Hepatocyte (in vitro differentiated cells): ENCODE results near the gene OSBPL2. TPM values are rescaled to one million over a fixed set of nuclear protein-coding genes. Genes with fewer than 3 reads are reported as not detected.

Source experiments
- DNase-seq: peaks from one replicate; pipeline ENCODE4 v3.0.0-alpha.2; 2016; ENCODE audit warnings: low spot score
- H2AFZ ChIP-seq: fragments of 200-600 bp; sonication (generic); 2 replicates; pipeline ENCODE4 v1.6.0; 2016; ENCODE audit warnings: antibody characterized with exemption, mild to moderate bottlenecking
- H3K27ac ChIP-seq: fragments of 200-600 bp; sonication (generic); 2 replicates; pipeline ENCODE4 v1.5.1; 2016; ENCODE audit warnings: mild to moderate bottlenecking
- H3K27me3 ChIP-seq: fragments of 200-600 bp; sonication (generic); 2 replicates; pipeline ENCODE4 v1.6.1; 2016
- H3K36me3 ChIP-seq: fragments of 200-600 bp; sonication (generic); replicated peaks from 2 replicates; pipeline ENCODE4 v1.5.1; 2016; ENCODE audit warnings: low read depth; ENCODE audit not compliant: insufficient read depth
- H3K4me1 ChIP-seq: fragments of 200-600 bp; sonication (generic); 2 replicates; pipeline ENCODE4 v1.5.1; 2016; ENCODE audit warnings: mild to moderate bottlenecking, moderate library complexity; ENCODE audit not compliant: insufficient read depth
- H3K4me2 ChIP-seq: fragments of 200-600 bp; sonication (generic); 2 replicates; pipeline ENCODE4 v1.6.0; 2016
- H3K4me3 ChIP-seq: fragments of 200-600 bp; sonication (generic); 2 replicates; pipeline ENCODE4 v1.5.1; 2016; ENCODE audit warnings: mild to moderate bottlenecking
- H3K79me2 ChIP-seq: fragments of 200-600 bp; sonication (generic); 2 replicates; pipeline ENCODE4 v1.6.0; 2017; ENCODE audit warnings: mild to moderate bottlenecking
- H3K9me2 ChIP-seq: fragments of 200-600 bp; sonication (generic); replicated peaks from 2 replicates; pipeline ENCODE4 v1.6.0; 2017; ENCODE audit warnings: mild to moderate bottlenecking; ENCODE audit not compliant: insufficient read depth
- H3K9me3 ChIP-seq: fragments of 200-600 bp; sonication (generic); 2 replicates; pipeline ENCODE4 v1.5.1; 2016; ENCODE audit warnings: low read depth, mild to moderate bottlenecking
- H4K20me1 ChIP-seq: fragments of 200-600 bp; sonication (generic); 2 replicates; pipeline ENCODE4 v1.6.0; 2016; ENCODE audit warnings: mild to moderate bottlenecking; ENCODE audit not compliant: insufficient read depth, poor library complexity, severe bottlenecking
- EZH2 ChIP-seq: fragments of 200-600 bp; sonication (generic); IDR thresholded peaks from 2 replicates; pipeline ENCODE4 v1.6.1; 2016; ENCODE audit warnings: antibody characterized with exemption, mild to moderate bottlenecking, borderline replicate concordance
- EZH2phosphoT487 ChIP-seq: fragments of 200-600 bp; sonication (generic); IDR thresholded peaks from one replicate; pipeline ENCODE4 v1.6.1; 2018; ENCODE audit warnings: antibody characterized with exemption, mild to moderate bottlenecking, low read depth, moderate library complexity; ENCODE audit not compliant: unreplicated experiment, severe bottlenecking
- WGBS: methylation state at CpG from one replicate; pipeline ENCODE4 v1.1.6; 2016; ENCODE audit warnings: low lambda C conversion rate; ENCODE audit errors: missing lambda C conversion rate; 5-methylcytosine and 5-hydroxymethylcytosine counted together
- polyA plus RNA-seq: library from polyadenylated mRNA; unstranded; fragments of >200 nt; fragmentation: Nextera tagmentation; extraction: Ambion mirVana; gene quantifications from 2 replicates; pipeline ENCODE4 v1.2.1, GENCODE V29; 2016
- total RNA-seq: library from RNA; depleted of rRNA; stranded (reverse); fragments of >200 nt; gene quantifications from 2 replicates; pipeline ENCODE4 v1.2.3, GENCODE V29; 2014
- TF ChIP-seq, protein P1 (sequence below): fragments of 200-600 bp; sonication (generic); IDR thresholded peaks from 2 replicates; pipeline ENCODE4 v1.5.1; 2016; ENCODE audit warnings: antibody characterized with exemption, mild to moderate bottlenecking; ENCODE audit not compliant: poor library complexity

OSBPL2 gene
- total and polyA plus RNA-seq, 2 experiments from 2014 or later = 40.5 to 45.9 TPM

DNA sequence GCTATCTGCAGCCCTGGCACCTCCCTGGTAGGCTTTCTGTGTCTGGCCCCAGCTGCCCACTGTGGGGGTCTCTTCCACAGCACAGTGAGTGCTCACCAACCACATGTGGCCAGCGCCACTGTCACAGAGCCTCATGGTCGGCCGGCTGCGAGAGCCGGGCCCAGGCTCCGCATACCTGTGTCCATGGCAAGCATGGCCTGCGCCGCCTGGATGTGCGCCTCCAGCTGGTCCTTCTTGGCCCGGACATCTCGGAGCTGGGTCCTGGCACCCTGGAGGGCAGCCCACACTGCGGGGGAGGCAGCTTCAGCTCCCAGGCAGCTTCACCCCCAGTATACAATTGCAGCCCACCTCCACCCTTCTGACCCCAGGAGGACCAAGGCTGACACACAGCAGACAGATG lies 77.5 kb downstream of the OSBPL2 start:
- Histone ChIP-seq H3K27me3 (no peaks in the 10 kb centered on the region), H4K20me1 (no peaks in the 10 kb centered on the region), H3K4me1 (no peaks in the 10 kb centered on the region), H3K9me3 (no peaks in the 10 kb centered on the region), H3K36me3 (no peaks in the 10 kb centered on the region), H2AFZ (no peak overlapping the region), H3K27ac (no peak overlapping the region), H3K4me2 (no peak overlapping the region), H3K79me2 (no peaks in the 10 kb centered on the region), H3K9me2 (no peaks in the 10 kb centered on the region), H3K4me3 (no peak overlapping the region)
- DNase-seq = no peak
- TF ChIP-seq EZH2phosphoT487 = no peak
- TF ChIP-seq EZH2 = no peak
- TF ChIP-seq, protein P1, sequence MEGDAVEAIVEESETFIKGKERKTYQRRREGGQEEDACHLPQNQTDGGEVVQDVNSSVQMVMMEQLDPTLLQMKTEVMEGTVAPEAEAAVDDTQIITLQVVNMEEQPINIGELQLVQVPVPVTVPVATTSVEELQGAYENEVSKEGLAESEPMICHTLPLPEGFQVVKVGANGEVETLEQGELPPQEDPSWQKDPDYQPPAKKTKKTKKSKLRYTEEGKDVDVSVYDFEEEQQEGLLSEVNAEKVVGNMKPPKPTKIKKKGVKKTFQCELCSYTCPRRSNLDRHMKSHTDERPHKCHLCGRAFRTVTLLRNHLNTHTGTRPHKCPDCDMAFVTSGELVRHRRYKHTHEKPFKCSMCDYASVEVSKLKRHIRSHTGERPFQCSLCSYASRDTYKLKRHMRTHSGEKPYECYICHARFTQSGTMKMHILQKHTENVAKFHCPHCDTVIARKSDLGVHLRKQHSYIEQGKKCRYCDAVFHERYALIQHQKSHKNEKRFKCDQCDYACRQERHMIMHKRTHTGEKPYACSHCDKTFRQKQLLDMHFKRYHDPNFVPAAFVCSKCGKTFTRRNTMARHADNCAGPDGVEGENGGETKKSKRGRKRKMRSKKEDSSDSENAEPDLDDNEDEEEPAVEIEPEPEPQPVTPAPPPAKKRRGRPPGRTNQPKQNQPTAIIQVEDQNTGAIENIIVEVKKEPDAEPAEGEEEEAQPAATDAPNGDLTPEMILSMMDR = no peak
- WGBS = 94% methylated on average over 12 of the region's 12 CpGs

DNA sequence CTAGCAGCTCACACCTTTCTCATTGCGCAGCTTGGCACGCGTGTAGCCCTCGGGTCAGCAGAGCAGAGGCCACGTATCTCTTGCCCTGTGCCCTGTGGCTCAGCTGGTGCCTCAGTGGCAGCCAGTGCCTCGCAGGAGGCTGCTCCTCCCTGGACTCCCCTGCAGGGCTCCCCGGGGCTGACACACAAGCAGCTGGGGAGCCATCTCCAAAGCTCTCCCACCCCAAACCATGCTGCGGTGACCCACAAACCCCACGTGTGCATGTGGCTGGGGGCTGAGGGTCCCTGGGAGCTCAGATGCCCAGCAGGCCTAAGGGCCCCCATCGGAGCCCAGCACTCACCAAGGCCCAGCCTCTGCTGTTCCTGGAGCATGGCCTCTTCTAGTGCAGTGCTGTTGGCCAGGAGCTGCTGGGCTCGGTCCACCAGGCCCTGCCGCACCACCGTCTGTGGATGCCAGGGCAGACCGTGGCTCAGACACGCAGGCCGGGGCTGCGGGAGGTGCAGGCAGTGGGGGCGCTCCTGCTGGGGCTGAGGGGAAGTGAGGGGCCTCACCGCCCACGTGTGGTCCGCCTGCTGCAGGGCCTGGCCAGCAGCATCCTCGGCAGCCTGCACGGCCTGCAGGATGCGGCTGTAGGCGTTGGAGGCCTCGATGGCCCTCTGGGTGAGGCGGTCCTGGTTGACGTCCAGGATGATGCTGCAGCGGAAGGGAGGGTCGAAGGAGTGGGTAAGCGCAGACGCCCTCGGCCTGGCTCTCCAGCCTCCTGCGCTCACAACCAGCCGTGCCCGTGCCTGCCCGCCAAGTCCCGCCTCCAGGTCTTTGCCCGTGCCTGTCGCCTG lies 78.2 kb downstream of the OSBPL2 start:
- no peak overlapping the region for H3K4me3 ChIP-seq
- no peaks in the 10 kb centered on the region for H3K79me2 ChIP-seq
- no peak overlapping the region for H3K27ac ChIP-seq
- H2AFZ ChIP-seq = no peak overlapping the region
- H4K20me1 ChIP-seq = no peaks in the 10 kb centered on the region
- no peaks in the 10 kb centered on the region for H3K9me3 ChIP-seq
- no peaks in the 10 kb centered on the region for H3K36me3 ChIP-seq
- TF ChIP-seq EZH2 = no peak
- TF ChIP-seq, protein P1 = no peak
- no peak for TF ChIP-seq EZH2phosphoT487
- H3K9me2 ChIP-seq = no peaks in the 10 kb centered on the region
- 96% methylated on average over 38 of the region's 40 CpGs for WGBS
- no peaks in the 10 kb centered on the region for H3K4me1 ChIP-seq
- no peak overlapping the region for H3K4me2 ChIP-seq
- no peak for DNase-seq
- no peaks in the 10 kb centered on the region for H3K27me3 ChIP-seq

DNA sequence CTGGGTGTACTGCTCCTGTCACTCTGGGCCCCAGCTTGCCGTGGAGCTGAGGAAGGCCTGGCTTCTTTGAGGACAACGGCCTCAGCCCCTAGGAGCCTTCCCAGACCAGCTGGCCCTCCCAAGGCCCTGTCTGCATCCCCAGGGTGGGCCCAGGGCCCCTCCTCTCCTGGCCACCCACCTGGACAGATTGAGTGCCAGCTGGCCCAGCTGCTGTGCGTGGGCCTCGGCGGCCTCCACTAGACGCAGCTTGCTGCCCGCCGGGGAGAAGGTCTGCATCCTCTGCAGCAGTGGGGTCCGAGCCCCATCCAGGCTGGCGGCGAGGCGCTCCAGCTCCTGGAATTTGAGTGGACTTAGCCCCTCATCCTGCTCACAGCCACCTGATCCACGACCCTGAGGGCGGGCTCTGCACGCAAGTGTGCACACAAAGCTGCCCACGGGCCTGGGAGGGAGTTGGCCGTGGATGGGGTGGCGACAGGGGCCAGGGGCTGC lies 78.9 kb downstream of the OSBPL2 start:
- Histone ChIP-seq H3K27me3 (no peaks in the 10 kb centered on the region), H3K4me1 (no peaks in the 10 kb centered on the region), H3K4me3 (no peak overlapping the region), H4K20me1 (no peaks in the 10 kb centered on the region), H3K27ac (no peak overlapping the region), H3K9me2 (no peaks in the 10 kb centered on the region), H3K79me2 (no peaks in the 10 kb centered on the region), H3K4me2 (no peak overlapping the region), H3K9me3 (no peaks in the 10 kb centered on the region), H3K36me3 (no peaks in the 10 kb centered on the region), H2AFZ (no peak overlapping the region)
- no peak for DNase-seq
- 91% methylated on average over 18 of the region's 18 CpGs for WGBS
- no peak for TF ChIP-seq EZH2
- TF ChIP-seq EZH2phosphoT487 = no peak
- TF ChIP-seq, protein P1 = no peak
